ENCODE results near the gene DOK5. TPM values are rescaled to one million over a fixed set of nuclear protein-coding genes. Genes with fewer than 3 reads are reported as not detected.

Gene DOK5
- total and polyA plus RNA-seq, 9 of the 15 experiments (the other 6 are each of a cell fraction or from before 2014, with no cell fraction given) = not detected

- no peak for DNase-seq (ENCODE audit: extremely low read depth in 1 of 4, low spot score in 3 of 4)
- Histone ChIP-seq H4K20me1 (replicated peaks; ENCODE audit: control insufficient read depth, insufficient read depth, low read length) (no peaks in the 10 kb centered on the region), H3K9ac (ENCODE audit: insufficient read depth in 1 of 2, low read depth in 2 of 2, low read length in 2 of 2) (no peak overlapping the region), H3K36me3 (ENCODE audit: control insufficient read depth, insufficient read depth, low read length) (no peaks in the 10 kb centered on the region), H3K9me1 (ENCODE audit: control insufficient read depth, insufficient read depth, low read length) (no peaks in the 10 kb centered on the region), H3K79me2 (ENCODE audit: control insufficient read depth, insufficient read depth, low read length) (no peaks in the 10 kb centered on the region), H3K9me3 (replicated peaks; ENCODE audit: control insufficient read depth, insufficient read depth, low read depth, low read length) (no peaks in the 10 kb centered on the region; the same call in 1 of the 2 replicates), H3K4me3 (no peak overlapping the region), H2AFZ (ENCODE audit: low read depth, low read length) (no peak overlapping the region), H3K27ac (ENCODE audit: extremely low read depth, low read depth, low read length) (no peak overlapping the region), H3K4me2 (ENCODE audit: insufficient read depth, low read length) (no peak overlapping the region), H3K4me1 (replicated peaks in 1 of 2; ENCODE audit: control insufficient read depth in 2 of 2, insufficient read depth in 2 of 2, low read length in 2 of 2) (no peaks in the 10 kb centered on the region), H3K27me3 (ENCODE audit: control insufficient read depth in 2 of 2, insufficient read depth in 2 of 2, low read length in 2 of 2) (no peaks in the 10 kb centered on the region)
- intact Hi-C loops (cut with micrococcal nuclease) = no loop called here
- WGBS (ENCODE audit: insufficient coverage, low coverage, missing lambda C conversion rate) = 1% methylated on average over 8 of the region's 8 CpGs
- in situ Hi-C loops (cut with MboI) = no loop called here
- CTCF ChIA-PET (ENCODE audit: low intra/inter-chr PET ratio) = no interaction called here
- BruUV-seq (replicated peaks) = no TSS peak
- FAIRE-seq = no peak
- POLR2A ChIA-PET = no interaction called here
- no peak for TF ChIP-seq TOE1 (IDR thresholded peaks at IDR 0.05; ENCODE audit: borderline replicate concordance)
- TF ChIP-seq TOE1 (CRISPR knock-in tag; IDR thresholded peaks at IDR 0.05; ENCODE audit: borderline replicate concordance, low read depth) = no peak
- TF ChIP-seq BDP1 (IDR thresholded peaks at IDR 0.05; ENCODE audit: insufficient read depth, insufficient read length) = no peak
- TF ChIP-seq ZNF75A (CRISPR knock-in tag; IDR thresholded peaks at IDR 0.05) = no peak
- no peak for TF ChIP-seq ZKSCAN1 (IDR thresholded peaks at IDR 0.05; ENCODE audit: low read depth, low read length)
- ATAC-seq = no peak
Observed at GRCh38 chr20:54485631-54486030, 10.2 kb downstream of the DOK5 start.

- TF ChIP-seq ZNF586 (CRISPR knock-in tag; conservative IDR thresholded peaks at IDR 0.05) (no peak), NFXL1 (CRISPR knock-in tag; IDR thresholded peaks at IDR 0.05) (no peak), KLF6 (CRISPR knock-in tag; IDR thresholded peaks at IDR 0.05; ENCODE audit: borderline replicate concordance) (no peak)
- Histone ChIP-seq H3K36me3 (ENCODE audit: control insufficient read depth, insufficient read depth, low read length) (no peaks in the 10 kb centered on the region), H3K4me1 (replicated peaks in 1 of 2; ENCODE audit: control insufficient read depth in 2 of 2, insufficient read depth in 2 of 2, low read length in 2 of 2) (no peaks in the 10 kb centered on the region), H3K79me2 (ENCODE audit: control insufficient read depth, insufficient read depth, low read length) (no peaks in the 10 kb centered on the region), H3K27ac (ENCODE audit: extremely low read depth, low read depth, low read length) (no peak overlapping the region), H3K9me1 (ENCODE audit: control insufficient read depth, insufficient read depth, low read length) (no peaks in the 10 kb centered on the region), H3K4me3 (no peak overlapping the region), H3K9ac (ENCODE audit: insufficient read depth in 1 of 2, low read depth in 2 of 2, low read length in 2 of 2) (no peak overlapping the region), H3K4me2 (ENCODE audit: insufficient read depth, low read length) (no peak overlapping the region), H3K27me3 (ENCODE audit: control insufficient read depth in 2 of 2, insufficient read depth in 2 of 2, low read length in 2 of 2) (no peaks in the 10 kb centered on the region), H3K9me3 (replicated peaks; ENCODE audit: control insufficient read depth, insufficient read depth, low read depth, low read length) (no peaks in the 10 kb centered on the region; the same call in 1 of the 2 replicates), H2AFZ (ENCODE audit: low read depth, low read length) (no peak overlapping the region), H4K20me1 (replicated peaks; ENCODE audit: control insufficient read depth, insufficient read depth, low read length) (no peaks in the 10 kb centered on the region)
- DNase-seq (ENCODE audit: extremely low read depth in 1 of 4, low spot score in 3 of 4) = no peak
- WGBS (ENCODE audit: insufficient coverage, low coverage, missing lambda C conversion rate) = 0% methylated on average over 4 of the region's 4 CpGs
- ChIA-PET POLR2A (no interaction called here), CTCF (ENCODE audit: low intra/inter-chr PET ratio) (no interaction called here)
- in situ Hi-C loops (cut with MboI) = no loop called here
- intact Hi-C loops (cut with micrococcal nuclease) = no loop called here
- ATAC-seq = no peak
- BruUV-seq (replicated peaks) = no TSS peak
- FAIRE-seq = no peak
Observed at GRCh38 chr20:54486585-54486984, 11.2 kb downstream of the DOK5 start.

Data from K562 (cell line).